AG09309 (cell line): ENCODE measurements around the gene LGALS16.
"Not testable (repeated sequence)": the region's sequence is repeated elsewhere in the genome, so short reads cannot be mapped to it uniquely, and the experiment has no call there.

Source experiments
- DNase-seq: peaks from one replicate; pipeline ENCODE4 v3.0.0-alpha.2; 2010; ENCODE audit warnings: low read depth
- H3K4me3 ChIP-seq: 2 replicates; pipeline ENCODE4 v1.5.1; 2011; ENCODE audit warnings: mild to moderate bottlenecking, low read depth, low read length, moderate library complexity; ENCODE audit not compliant: control insufficient read depth
- CTCF ChIP-seq: IDR thresholded peaks from 2 replicates; pipeline ENCODE4 v1.5.1; 2011; ENCODE audit warnings: mild to moderate bottlenecking, low read depth, low read length, inconsistent platforms; ENCODE audit not compliant: insufficient read depth, control insufficient read depth; ENCODE audit errors: missing control alignments

Gene LGALS16

GRCh38 chr19:39684267-39684666 lies 28.6 kb downstream of the LGALS16 start:
- no peak for DNase-seq
- no peak overlapping the region for H3K4me3 ChIP-seq
- TF ChIP-seq CTCF: no peak

- no peak overlapping the region for H3K4me3 ChIP-seq
- DNase-seq: no peak
- TF ChIP-seq CTCF: no peak
These were observed 31.0 kb downstream of the LGALS16 start for GRCh38 chr19:39686739-39687138.

GRCh38 chr19:39688637-39689036 lies 32.9 kb downstream of the LGALS16 start:
- not testable (repeated sequence) for DNase-seq, H3K4me3 ChIP-seq

- TF ChIP-seq CTCF: no peak
- DNase-seq: no peak
- H3K4me3 ChIP-seq: no peak overlapping the region
These were observed 36.5 kb downstream of the LGALS16 start for GRCh38 chr19:39692166-39692565.

GRCh38 chr19:39692822-39693221 lies 37.1 kb downstream of the LGALS16 start:
- no peak overlapping the region for H3K4me3 ChIP-seq
- no peak for TF ChIP-seq CTCF
- DNase-seq: no peak

- TF ChIP-seq CTCF: no peak
- DNase-seq: no peak
These were observed 40.0 kb downstream of the LGALS16 start for GRCh38 chr19:39695759-39696158.

GRCh38 chr19:39696387-39696786 lies 40.7 kb downstream of the LGALS16 start:
- TF ChIP-seq CTCF: no peak
- H3K4me3 ChIP-seq: no peak overlapping the region
- no peak for DNase-seq

More at GRCh38 chr19:39695759-39696158, 40.0 kb downstream of the LGALS16 start:
- H3K4me3 ChIP-seq: no peak overlapping the region
